Esophagus squamous epithelium (tissue), 5 donors: ENCODE measurements around the gene ATP11A. TPM values are rescaled to one million over a fixed set of nuclear protein-coding genes. Genes with fewer than 3 reads are reported as not detected.

Experiments
- DNase-seq: peaks from one replicate; lab custom pipeline; 2025; lab: John Stamatoyannopoulos, UW
- H3K27ac ChIP-seq, 4 donors: fragments of 200-600 bp; sonication (generic); one replicate each; pipeline ENCODE4 v1.5.1; 2016 to 2019; ENCODE audit warnings: mild to moderate bottlenecking in 1 of 4
- H3K27me3 ChIP-seq, 4 donors: fragments of 200-600 bp; sonication (generic); 1 replicate in 3 of 4; 2 replicates in 1 of 4; pipeline versions ENCODE4 v1.5.1 to v1.6.0; 2017 to 2021; ENCODE audit warnings: antibody characterized with exemption in 1 of 4
- H3K36me3 ChIP-seq, 3 donors: fragments of 200-600 bp; sonication (generic); one replicate each; pipeline ENCODE4 v1.5.1; 2016 to 2019
- H3K4me1 ChIP-seq, 3 donors: fragments of 200-600 bp; sonication (generic); one replicate each; pipeline ENCODE4 v1.5.1; 2017 to 2019
- H3K4me3 ChIP-seq, 4 donors: fragments of 200-600 bp; sonication (generic); 1 replicate in 3 of 4; 2 replicates in 1 of 4; pipeline ENCODE4 v1.5.1; 2016 to 2019; ENCODE audit warnings: mild to moderate bottlenecking in 2 of 4, moderate library complexity in 1 of 4
- H3K9me3 ChIP-seq, 3 donors: fragments of 200-600 bp; sonication (generic); one replicate each; pipeline ENCODE4 v1.5.1; 2016 to 2019
- CTCF ChIP-seq, 6 experiments: fragments of 450-650 bp in 4 of 6; fragments of 200-600 bp in 2 of 6; sonication (generic) in 2 of 6; IDR thresholded peaks; one replicate each; pipeline ENCODE4 v1.5.1; 2016 to 2019; ENCODE audit warnings: antibody characterized with exemption in 6 of 6, mild to moderate bottlenecking in 4 of 6, moderate library complexity in 4 of 6
- POLR2A ChIP-seq, 4 donors: fragments of 450-650 bp; IDR thresholded peaks; one replicate each; pipeline ENCODE4 v1.6.1; 2017; ENCODE audit warnings: antibody characterized with exemption in 4 of 4, mild to moderate bottlenecking in 4 of 4, moderate library complexity in 3 of 4
- WGBS, 2 donors: methylation state at CpG; one replicate each; pipeline ENCODE4 v1.1.5; 2018; 5-methylcytosine and 5-hydroxymethylcytosine counted together
- intact Hi-C: fragments of 100-400 bp; cut with DNase I; formaldehyde crosslinking; loops from one replicate; pipeline ENCODE4 v1.15.0; 2022
- total RNA-seq, 4 donors: library from RNA; depleted of rRNA; stranded (reverse); fragments of >200 nt; gene quantifications; one replicate each; pipeline ENCODE4 v1.1.0, GENCODE V29; 2016
- donor health status: DM: yes; HTN: yes; CAD: no.

The ATP11A gene
- total RNA-seq, 4 donors from 2014 or later: 9.6 to 20.0 (median 16.1) TPM

GRCh38 chr13:112880221-112880641, 190.4 kb downstream of the ATP11A start:
- intact Hi-C loops: no loop called here
- H3K27me3 ChIP-seq: no peaks in the 10 kb centered on the region
- no peaks in the 10 kb centered on the region for H3K4me1 ChIP-seq
- peaks cover 0 to 76% (median 4%) of the 10 kb centered on the region in 3 donors for H3K36me3 ChIP-seq
- WGBS, 2 donors: 93 to 95% methylated on average over 7 to 9 of the region's 22 CpGs
- DNase-seq: no peak
- TF ChIP-seq POLR2A (IDR thresholded peaks at IDR 0.05) (no peak), CTCF (IDR thresholded peaks at IDR 0.05) (no peak)
- no peak overlapping the region for H3K4me3 ChIP-seq
- H3K27ac ChIP-seq: no peak overlapping the region
- H3K9me3 ChIP-seq: no peaks in the 10 kb centered on the region

GRCh38 chr13:112880976-112881540, 191.2 kb downstream of the ATP11A start:
- H3K9me3 ChIP-seq: no peaks in the 10 kb centered on the region
- no peaks in the 10 kb centered on the region for H3K27me3 ChIP-seq
- H3K4me1 ChIP-seq: peaks cover 0 to 7% (median 0%) of the 10 kb centered on the region in 3 donors
- TF ChIP-seq CTCF (IDR thresholded peaks at IDR 0.05) (no peak), POLR2A (IDR thresholded peaks at IDR 0.05) (no peak)
- peaks cover 0 to 68% (median 4%) of the 10 kb centered on the region in 3 donors for H3K36me3 ChIP-seq
- no peak for DNase-seq
- WGBS, 2 donors: 80 to 89% methylated on average over 1 to 8 of the region's 21 CpGs
- H3K27ac ChIP-seq: no peak overlapping the region
- intact Hi-C loops: no loop called here
- H3K4me3 ChIP-seq: no peak overlapping the region

- TF ChIP-seq POLR2A (IDR thresholded peaks at IDR 0.05): no peak
- TF ChIP-seq CTCF (IDR thresholded peaks at IDR 0.05): no peak
- H3K36me3 ChIP-seq: peaks cover 0 to 60% (median 4%) of the 10 kb centered on the region in 3 donors
- H3K27ac ChIP-seq: no peak overlapping the region
- intact Hi-C loops: no loop called here
- H3K27me3 ChIP-seq: no peaks in the 10 kb centered on the region
- DNase-seq: no peak
- 96 to 100% methylated on average over 10 to 20 of the region's 35 CpGs for WGBS, 2 donors
- H3K9me3 ChIP-seq: no peaks in the 10 kb centered on the region
- H3K4me1 ChIP-seq: peaks cover 0 to 10% (median 0%) of the 10 kb centered on the region in 3 donors
- no peak overlapping the region for H3K4me3 ChIP-seq
Observed at GRCh38 chr13:112881656-112882554, 192.1 kb downstream of the ATP11A start.

GRCh38 chr13:112882555-112883024, 192.8 kb downstream of the ATP11A start:
- Histone ChIP-seq H3K4me1 (peaks cover 0 to 10% (median 0%) of the 10 kb centered on the region in 3 donors), H3K36me3 (peaks cover 0 to 53% (median 4%) of the 10 kb centered on the region in 3 donors), H3K4me3 (no peak overlapping the region), H3K9me3 (no peaks in the 10 kb centered on the region), H3K27me3 (peaks cover 0 to under 1% (median 0%) of the 10 kb centered on the region in 4 donors), H3K27ac (no peak overlapping the region)
- TF ChIP-seq CTCF (IDR thresholded peaks at IDR 0.05): no peak
- TF ChIP-seq POLR2A (IDR thresholded peaks at IDR 0.05): no peak
- WGBS, 2 donors: 91 to 93% methylated on average over 16 to 25 of the region's 34 CpGs
- DNase-seq: no peak
- intact Hi-C loops: no loop called here
